Nephron progenitor cell (in vitro differentiated cells): ENCODE measurements around the gene LYZL4.

ENCODE experiments used
- DNase-seq: peaks from one replicate; pipeline ENCODE4 v3.0.0; 2021
- H3K27ac Mint-ChIP-seq: 2 replicates; pipeline ENCODE4 v1.8.0; 2021; ENCODE audit warnings: mild to moderate bottlenecking, moderate library complexity, mixed read lengths
- H3K27me3 Mint-ChIP-seq: 2 replicates; pipeline ENCODE4 v1.8.0; 2021; ENCODE audit warnings: mild to moderate bottlenecking, low read depth, mixed read lengths; ENCODE audit not compliant: poor library complexity
- H3K36me3 Mint-ChIP-seq: 2 replicates; pipeline ENCODE4 v1.8.0; 2021; ENCODE audit warnings: low read depth, mixed read lengths
- H3K4me1 Mint-ChIP-seq: 2 replicates; pipeline ENCODE4 v1.8.0; 2021; ENCODE audit warnings: mixed read lengths
- H3K4me3 Mint-ChIP-seq: 2 replicates; pipeline ENCODE4 v1.8.0; 2021; ENCODE audit warnings: mild to moderate bottlenecking, moderate library complexity, mixed read lengths
- H3K9me3 Mint-ChIP-seq: 2 replicates; pipeline ENCODE4 v1.8.0; 2021; ENCODE audit warnings: mild to moderate bottlenecking, moderate library complexity, mixed read lengths
- TF ChIP-seq, protein P1 (sequence below): fragments of 200-600 bp; sonication (generic); IDR thresholded peaks from 2 replicates; pipeline ENCODE4 v1.5.0; 2021; ENCODE audit warnings: antibody characterized with exemption

LYZL4 gene

DNA sequence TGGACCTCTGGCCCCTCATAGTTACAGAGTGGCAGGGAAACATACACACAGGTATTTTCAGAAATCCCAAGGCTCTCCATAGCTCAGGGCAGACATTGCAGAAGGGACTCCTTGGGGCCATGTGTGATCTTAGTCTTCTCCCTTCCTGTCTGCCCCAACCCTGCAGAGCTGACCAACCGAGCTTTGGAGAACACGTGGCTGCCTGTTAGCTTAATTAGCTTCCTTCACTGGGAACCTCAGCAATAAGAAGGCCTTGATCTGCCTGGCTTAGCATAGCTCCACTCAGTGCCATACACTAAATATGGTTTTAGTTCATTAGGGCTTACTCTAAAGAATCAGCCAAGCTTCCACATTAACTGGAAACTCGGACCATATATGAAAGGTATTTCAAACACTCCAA lies 12.3 kb downstream of the LYZL4 start:
- H3K9me3 Mint-ChIP-seq: peaks cover 13% of the 10 kb centered on the region
- peaks cover 8% of the 10 kb centered on the region for H3K4me1 Mint-ChIP-seq
- H3K4me3 Mint-ChIP-seq: no peak overlapping the region
- H3K27me3 Mint-ChIP-seq: peaks cover 4% of the 10 kb centered on the region
- no peaks in the 10 kb centered on the region for H3K36me3 Mint-ChIP-seq
- H3K27ac Mint-ChIP-seq: no peak overlapping the region
- TF ChIP-seq, protein P1, sequence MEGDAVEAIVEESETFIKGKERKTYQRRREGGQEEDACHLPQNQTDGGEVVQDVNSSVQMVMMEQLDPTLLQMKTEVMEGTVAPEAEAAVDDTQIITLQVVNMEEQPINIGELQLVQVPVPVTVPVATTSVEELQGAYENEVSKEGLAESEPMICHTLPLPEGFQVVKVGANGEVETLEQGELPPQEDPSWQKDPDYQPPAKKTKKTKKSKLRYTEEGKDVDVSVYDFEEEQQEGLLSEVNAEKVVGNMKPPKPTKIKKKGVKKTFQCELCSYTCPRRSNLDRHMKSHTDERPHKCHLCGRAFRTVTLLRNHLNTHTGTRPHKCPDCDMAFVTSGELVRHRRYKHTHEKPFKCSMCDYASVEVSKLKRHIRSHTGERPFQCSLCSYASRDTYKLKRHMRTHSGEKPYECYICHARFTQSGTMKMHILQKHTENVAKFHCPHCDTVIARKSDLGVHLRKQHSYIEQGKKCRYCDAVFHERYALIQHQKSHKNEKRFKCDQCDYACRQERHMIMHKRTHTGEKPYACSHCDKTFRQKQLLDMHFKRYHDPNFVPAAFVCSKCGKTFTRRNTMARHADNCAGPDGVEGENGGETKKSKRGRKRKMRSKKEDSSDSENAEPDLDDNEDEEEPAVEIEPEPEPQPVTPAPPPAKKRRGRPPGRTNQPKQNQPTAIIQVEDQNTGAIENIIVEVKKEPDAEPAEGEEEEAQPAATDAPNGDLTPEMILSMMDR: no peak
- DNase-seq: no peak

DNA sequence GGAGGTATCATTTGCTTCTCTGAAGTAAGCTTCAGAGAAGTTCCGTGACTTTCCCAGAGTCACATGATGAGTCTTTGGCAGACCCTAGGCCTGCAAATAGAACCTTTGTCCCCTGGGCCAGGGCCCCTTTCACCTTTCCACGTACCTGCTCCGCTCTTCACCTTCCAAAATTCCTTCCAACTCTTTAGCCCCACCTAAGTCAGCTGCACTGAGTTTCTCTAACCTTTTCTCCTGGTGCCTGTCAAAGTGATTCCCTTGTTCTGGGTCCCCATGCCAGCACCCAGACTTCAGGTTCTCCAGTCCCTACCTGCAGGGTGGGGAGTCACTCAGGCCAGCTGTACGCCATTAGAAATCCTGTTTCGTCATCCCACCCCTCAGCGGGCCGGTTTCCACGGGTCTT lies 12.8 kb downstream of the LYZL4 start:
- no peak overlapping the region for H3K27ac Mint-ChIP-seq
- no peaks in the 10 kb centered on the region for H3K36me3 Mint-ChIP-seq
- H3K27me3 Mint-ChIP-seq: peaks cover 4% of the 10 kb centered on the region
- H3K9me3 Mint-ChIP-seq: peaks cover 13% of the 10 kb centered on the region
- TF ChIP-seq, protein P1: no peak
- no peak overlapping the region for H3K4me3 Mint-ChIP-seq
- no peak for DNase-seq
- peaks cover 8% of the 10 kb centered on the region for H3K4me1 Mint-ChIP-seq

DNA sequence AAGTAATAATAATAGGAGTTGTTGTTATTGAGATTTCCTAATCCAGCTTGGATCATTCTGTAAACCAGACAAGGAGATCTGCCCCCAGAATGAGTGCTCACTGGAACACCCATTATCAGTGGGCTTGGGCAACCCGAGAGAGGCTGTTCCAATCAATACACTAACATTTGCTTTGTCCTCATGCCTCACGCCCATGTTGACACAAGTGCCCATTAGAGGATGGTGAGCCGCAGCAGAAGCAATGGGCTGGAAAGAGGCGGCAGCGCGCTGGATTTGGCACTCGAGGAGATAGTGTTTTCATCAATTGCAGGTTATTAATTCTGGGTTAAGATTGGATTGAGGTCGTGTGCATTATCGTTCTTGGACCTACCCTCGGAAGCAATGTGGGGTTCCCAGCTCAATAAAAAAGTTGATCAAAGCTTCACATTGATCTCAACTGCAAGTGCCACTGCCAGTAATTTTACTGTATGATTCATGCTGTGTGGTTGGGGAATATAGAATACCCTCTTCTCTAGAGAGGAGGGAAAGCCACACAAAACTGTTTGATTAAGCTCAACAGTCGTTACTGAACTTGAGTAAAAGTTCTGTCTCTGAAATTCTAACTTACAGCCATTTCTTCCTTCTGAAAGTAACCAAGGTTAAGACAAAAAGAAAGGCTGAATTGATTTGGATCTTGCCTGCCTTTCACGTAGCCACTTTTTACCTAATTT lies 15.7 kb downstream of the LYZL4 start:
- Mint-ChIP-seq H3K27ac (no peak overlapping the region), H3K36me3 (no peaks in the 10 kb centered on the region), H3K4me1 (peaks cover 4% of the 10 kb centered on the region), H3K4me3 (no peak overlapping the region), H3K27me3 (peaks cover 7% of the 10 kb centered on the region), H3K9me3 (no peaks in the 10 kb centered on the region)
- DNase-seq: no peak
- TF ChIP-seq, protein P1: no peak

DNA sequence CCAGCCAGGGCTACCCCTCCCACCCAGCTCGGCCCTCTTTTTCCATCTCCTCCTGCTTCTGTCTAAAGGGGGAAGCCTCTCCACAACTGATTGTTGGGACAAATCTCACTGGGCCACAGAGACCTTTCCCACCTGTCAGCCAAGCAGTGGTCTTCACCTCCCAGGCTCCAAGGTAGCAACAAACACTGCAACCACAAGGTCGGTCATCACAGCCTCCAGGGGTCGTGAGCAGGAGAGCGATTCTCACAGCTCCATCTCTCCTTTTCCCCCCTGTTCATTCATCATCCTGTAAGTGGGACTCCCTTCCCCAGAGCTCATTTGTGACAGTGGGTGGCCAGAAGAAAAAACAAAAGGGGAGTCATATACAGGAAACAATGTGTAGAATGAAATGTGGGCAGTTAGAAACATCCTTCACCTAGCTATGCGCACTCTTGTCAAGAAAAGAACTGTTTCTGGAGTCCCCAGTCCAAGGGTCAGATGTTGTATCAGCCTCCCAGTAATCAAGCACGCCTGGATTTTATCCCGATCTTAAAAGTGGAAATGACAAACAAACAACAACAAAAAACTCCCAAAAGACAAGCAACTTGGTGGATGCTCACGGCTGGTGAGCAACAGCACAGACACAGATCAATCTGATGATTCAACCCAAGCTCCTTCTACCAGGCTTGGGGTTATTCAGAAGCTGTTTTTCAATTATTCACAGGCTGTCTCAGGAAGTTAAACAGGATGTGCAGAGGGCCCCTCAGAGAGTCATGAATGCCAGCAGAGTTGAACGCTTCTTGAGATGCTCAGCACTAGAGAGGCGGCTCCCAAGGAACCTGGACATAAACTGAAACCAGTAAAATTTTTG lies 22.4 kb downstream of the LYZL4 start:
- no peak for DNase-seq
- Mint-ChIP-seq H3K9me3 (no peaks in the 10 kb centered on the region), H3K4me1 (peaks cover 21% of the 10 kb centered on the region), H3K36me3 (no peaks in the 10 kb centered on the region), H3K27me3 (peaks cover 10% of the 10 kb centered on the region), H3K4me3 (no peak overlapping the region), H3K27ac (peak overlapping the region; percentile 80)
- TF ChIP-seq, protein P1: no peak

DNA sequence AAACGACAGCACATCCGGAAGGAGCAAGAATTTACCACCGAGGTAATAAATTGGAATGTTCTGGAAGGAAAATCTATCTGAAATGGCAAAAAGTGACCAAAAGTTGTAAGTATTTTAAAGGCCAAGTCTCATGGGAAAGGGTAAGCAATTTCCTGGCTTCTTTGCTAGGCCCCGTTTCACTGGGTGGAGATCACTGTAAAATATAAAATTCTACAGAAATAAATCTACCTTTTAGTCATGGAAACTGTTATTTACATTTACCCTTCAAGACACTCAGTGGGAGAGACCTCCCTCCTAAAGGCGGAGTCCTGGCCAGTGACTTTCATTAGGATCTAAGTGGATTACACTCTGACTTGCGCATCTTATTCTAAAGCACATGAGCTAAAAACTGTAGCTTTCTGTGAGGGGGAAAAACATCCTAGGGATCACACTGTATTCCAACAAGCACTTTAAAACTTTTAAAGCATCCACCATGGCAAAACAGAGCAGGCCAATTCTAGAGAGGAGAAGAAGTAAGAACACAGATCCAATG lies 28.8 kb downstream of the LYZL4 start:
- Mint-ChIP-seq H3K36me3 (no peaks in the 10 kb centered on the region), H3K27ac (no peak overlapping the region), H3K4me3 (no peak overlapping the region), H3K9me3 (no peaks in the 10 kb centered on the region), H3K27me3 (no peaks in the 10 kb centered on the region), H3K4me1 (no peaks in the 10 kb centered on the region)
- DNase-seq: no peak
- TF ChIP-seq, protein P1: no peak
